Tibial artery (tissue), 4 donors: Measurements from ENCODE around the gene PTPN7.

Experiments used
- DNase-seq, 2 donors: peaks; one replicate each; pipeline ENCODE4 v3.0.0-alpha.2; 2019
- H3K27ac ChIP-seq, 2 donors: fragments of 200-600 bp; sonication (generic) in 1 of 2; 1 replicate in 1 of 2; 2 replicates in 1 of 2; pipeline ENCODE4 v1.5.1; 2018 to 2019; ENCODE audit warnings: mild to moderate bottlenecking in 1 of 2
- H3K27me3 ChIP-seq, 2 donors: fragments of 200-600 bp; sonication (generic) in 1 of 2; one replicate each; pipeline versions ENCODE4 v1.5.1 to v1.6.0; 2016 to 2019
- H3K36me3 ChIP-seq, 3 donors: fragments of 200-600 bp; sonication (generic) in 2 of 3; one replicate each; pipeline ENCODE4 v1.5.1; 2016 to 2019; ENCODE audit warnings: mild to moderate bottlenecking in 2 of 3
- H3K4me1 ChIP-seq, 4 donors: fragments of 200-600 bp; sonication (generic) in 2 of 4; 1 replicate in 3 of 4; 2 replicates in 1 of 4; pipeline ENCODE4 v1.5.1; 2016 to 2019
- H3K4me3 ChIP-seq, 2 donors: fragments of 200-600 bp; sonication (generic) in 1 of 2; 1 replicate in 1 of 2; 2 replicates in 1 of 2; pipeline ENCODE4 v1.5.1; 2018 to 2019; ENCODE audit warnings: mild to moderate bottlenecking in 2 of 2
- H3K9me3 ChIP-seq, 3 donors: fragments of 200-600 bp; sonication (generic) in 1 of 3; one replicate each; pipeline ENCODE4 v1.5.1; 2016 to 2019
- intact Hi-C: fragments of 100-400 bp; cut with DNase I; formaldehyde crosslinking; loops from one replicate; pipeline ENCODE4 v1.15.0; 2023; ENCODE audit warnings: low total_unique reads
- TF ChIP-seq, protein P1 (sequence below), 2 experiments: fragments of 200-600 bp in 1 of 2; fragments of 450-650 bp in 1 of 2; IDR thresholded peaks; one replicate each; pipeline ENCODE4 v1.5.1; 2017 to 2019; ENCODE audit warnings: antibody characterized with exemption in 2 of 2, mild to moderate bottlenecking in 1 of 2, moderate library complexity in 1 of 2

PTPN7 gene

DNA sequence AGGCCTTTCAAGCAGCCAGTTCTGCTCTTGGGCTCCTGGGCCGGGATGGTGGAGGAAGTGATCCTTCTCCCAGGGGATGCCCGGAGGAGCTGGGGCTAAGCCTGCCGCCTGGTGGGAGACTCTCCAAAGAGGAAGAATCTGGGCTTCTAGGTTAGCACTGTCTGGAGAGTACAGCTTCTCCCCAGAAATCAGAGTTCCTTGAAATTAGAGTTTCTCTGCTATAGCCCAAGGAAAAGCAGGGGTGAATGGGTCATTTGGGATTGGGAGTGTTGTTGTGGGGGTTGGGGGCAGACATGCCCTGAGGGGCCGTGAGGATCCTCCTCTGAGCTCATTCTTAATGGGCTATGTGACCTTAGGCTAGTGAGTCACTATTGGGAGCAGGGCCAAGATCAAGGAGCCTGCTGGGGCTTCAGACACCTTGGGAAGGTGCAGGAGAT lies 39.7 kb upstream of the PTPN7 start:
- no peak overlapping the region for H3K4me3 ChIP-seq
- H3K9me3 ChIP-seq: no peaks in the 10 kb centered on the region
- DNase-seq: peak; percentile 35 to 85
- H3K36me3 ChIP-seq: no peaks in the 10 kb centered on the region
- TF ChIP-seq, protein P1, sequence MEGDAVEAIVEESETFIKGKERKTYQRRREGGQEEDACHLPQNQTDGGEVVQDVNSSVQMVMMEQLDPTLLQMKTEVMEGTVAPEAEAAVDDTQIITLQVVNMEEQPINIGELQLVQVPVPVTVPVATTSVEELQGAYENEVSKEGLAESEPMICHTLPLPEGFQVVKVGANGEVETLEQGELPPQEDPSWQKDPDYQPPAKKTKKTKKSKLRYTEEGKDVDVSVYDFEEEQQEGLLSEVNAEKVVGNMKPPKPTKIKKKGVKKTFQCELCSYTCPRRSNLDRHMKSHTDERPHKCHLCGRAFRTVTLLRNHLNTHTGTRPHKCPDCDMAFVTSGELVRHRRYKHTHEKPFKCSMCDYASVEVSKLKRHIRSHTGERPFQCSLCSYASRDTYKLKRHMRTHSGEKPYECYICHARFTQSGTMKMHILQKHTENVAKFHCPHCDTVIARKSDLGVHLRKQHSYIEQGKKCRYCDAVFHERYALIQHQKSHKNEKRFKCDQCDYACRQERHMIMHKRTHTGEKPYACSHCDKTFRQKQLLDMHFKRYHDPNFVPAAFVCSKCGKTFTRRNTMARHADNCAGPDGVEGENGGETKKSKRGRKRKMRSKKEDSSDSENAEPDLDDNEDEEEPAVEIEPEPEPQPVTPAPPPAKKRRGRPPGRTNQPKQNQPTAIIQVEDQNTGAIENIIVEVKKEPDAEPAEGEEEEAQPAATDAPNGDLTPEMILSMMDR (IDR thresholded peaks at IDR 0.05): peak in 1 of 2 experiments; percentile 38
- peak overlapping the region; percentile 82 to 93 for H3K27ac ChIP-seq
- peaks cover 0 to 58% (median 43%) of the 10 kb centered on the region in 4 donors for H3K4me1 ChIP-seq
- intact Hi-C loops: no loop called here
- H3K27me3 ChIP-seq: no peaks in the 10 kb centered on the region

GRCh38 chr1:202199040-202199889 lies 38.9 kb upstream of the PTPN7 start:
- intact Hi-C loops: no loop called here
- TF ChIP-seq, protein P1 (IDR thresholded peaks at IDR 0.05): no peak
- no peaks in the 10 kb centered on the region for H3K9me3 ChIP-seq
- peak overlapping the region; percentile 82 to 93 for H3K27ac ChIP-seq
- H3K4me1 ChIP-seq: peaks cover 0 to 66% (median 44%) of the 10 kb centered on the region in 4 donors
- H3K27me3 ChIP-seq: no peaks in the 10 kb centered on the region
- no peak overlapping the region for H3K4me3 ChIP-seq
- no peaks in the 10 kb centered on the region for H3K36me3 ChIP-seq
- peak in 1 of 2 donors; percentile 73 for DNase-seq

GRCh38 chr1:202198366-202198724 lies 37.9 kb upstream of the PTPN7 start:
- H3K4me1 ChIP-seq: peaks cover 0 to 73% (median 46%) of the 10 kb centered on the region in 4 donors
- H3K36me3 ChIP-seq: no peaks in the 10 kb centered on the region
- no peak overlapping the region for H3K4me3 ChIP-seq
- DNase-seq: no peak
- TF ChIP-seq, protein P1 (IDR thresholded peaks at IDR 0.05): no peak
- peak overlapping the region; percentile 82 to 93 for H3K27ac ChIP-seq
- H3K9me3 ChIP-seq: no peaks in the 10 kb centered on the region
- peaks cover 0 to 5% of the 10 kb centered on the region in 2 donors for H3K27me3 ChIP-seq
- intact Hi-C loops: no loop called here

DNA sequence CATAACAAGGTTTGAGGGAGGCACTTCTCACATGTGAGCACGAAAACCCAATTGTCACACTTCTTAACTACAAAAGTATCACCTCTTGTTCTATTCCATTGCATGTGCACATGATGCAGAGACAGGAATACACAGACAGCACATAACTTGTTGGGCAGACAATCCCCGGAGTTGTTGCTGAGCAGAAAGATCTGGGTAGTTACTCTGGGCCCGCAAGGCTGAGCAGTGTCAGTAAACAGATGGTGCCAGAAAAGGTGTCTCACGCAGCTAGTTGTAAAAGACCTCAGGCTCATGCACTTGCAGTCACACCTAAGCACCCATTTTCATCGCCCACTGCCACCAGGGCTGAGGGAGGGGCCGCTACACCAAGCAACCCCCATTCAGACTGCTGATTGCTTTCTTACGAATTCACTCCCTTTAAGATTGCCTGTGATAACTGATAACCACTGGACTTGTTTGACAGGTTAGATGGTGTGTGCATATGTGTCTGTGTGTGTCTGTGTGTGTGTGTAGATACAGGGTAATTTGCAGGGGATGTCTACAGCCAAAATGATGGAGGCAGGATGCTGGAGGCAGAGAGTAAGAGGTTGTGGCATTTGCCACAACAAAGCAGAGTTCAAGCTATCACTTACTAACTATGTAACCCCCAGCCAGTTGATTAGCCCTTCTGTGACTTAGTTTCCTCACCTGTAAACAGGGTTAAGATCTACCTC lies 37.4 kb upstream of the PTPN7 start:
- Histone ChIP-seq H3K4me1 (peaks cover 0 to 78% (median 49%) of the 10 kb centered on the region in 4 donors), H3K9me3 (no peaks in the 10 kb centered on the region), H3K36me3 (no peaks in the 10 kb centered on the region), H3K27ac (peak overlapping the region; percentile 82 to 93), H3K27me3 (peaks cover 0 to 5% of the 10 kb centered on the region in 2 donors), H3K4me3 (no peak overlapping the region)
- no peak for DNase-seq
- TF ChIP-seq, protein P1 (IDR thresholded peaks at IDR 0.05): no peak
- intact Hi-C loops: no loop called here

DNA sequence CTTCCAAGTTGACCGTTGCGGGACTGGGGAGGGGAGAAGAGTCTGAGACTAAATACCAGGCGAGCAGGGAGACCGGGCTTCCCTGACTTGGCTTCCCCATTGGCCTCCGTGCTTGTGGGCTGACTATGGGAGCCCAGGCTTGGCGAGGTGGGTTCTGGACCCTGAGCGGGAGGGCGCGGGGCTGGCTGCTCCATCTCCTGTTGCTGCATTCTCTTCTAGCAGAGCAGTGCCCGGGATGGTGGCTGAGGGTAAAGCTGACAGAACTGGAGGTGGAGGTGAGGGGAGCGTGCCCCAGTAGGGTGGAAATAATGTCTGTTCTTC lies 33.9 kb upstream of the PTPN7 start:
- no peak for DNase-seq
- Histone ChIP-seq H3K27ac (peak overlapping the region; percentile 84 to 86), H3K4me1 (peaks cover 0 to 48% (median 24%) of the 10 kb centered on the region in 4 donors), H3K27me3 (peaks cover 0 to 5% of the 10 kb centered on the region in 2 donors), H3K36me3 (no peaks in the 10 kb centered on the region), H3K4me3 (peak overlapping the region; percentile 72 to 82), H3K9me3 (no peaks in the 10 kb centered on the region)
- TF ChIP-seq, protein P1 (IDR thresholded peaks at IDR 0.05): no peak
- intact Hi-C loops: no loop called here
